ENCODE results near the gene CRISPLD2. TPM values are rescaled to one million over a fixed set of nuclear protein-coding genes. Genes with fewer than 3 reads are reported as not detected.
A peak's percentile ranks its signal among the peaks of the same experiment; 100 is the strongest.

Gene CRISPLD2
- total RNA-seq, 1 donor from 2014 or later: 3.3 TPM

DNA sequence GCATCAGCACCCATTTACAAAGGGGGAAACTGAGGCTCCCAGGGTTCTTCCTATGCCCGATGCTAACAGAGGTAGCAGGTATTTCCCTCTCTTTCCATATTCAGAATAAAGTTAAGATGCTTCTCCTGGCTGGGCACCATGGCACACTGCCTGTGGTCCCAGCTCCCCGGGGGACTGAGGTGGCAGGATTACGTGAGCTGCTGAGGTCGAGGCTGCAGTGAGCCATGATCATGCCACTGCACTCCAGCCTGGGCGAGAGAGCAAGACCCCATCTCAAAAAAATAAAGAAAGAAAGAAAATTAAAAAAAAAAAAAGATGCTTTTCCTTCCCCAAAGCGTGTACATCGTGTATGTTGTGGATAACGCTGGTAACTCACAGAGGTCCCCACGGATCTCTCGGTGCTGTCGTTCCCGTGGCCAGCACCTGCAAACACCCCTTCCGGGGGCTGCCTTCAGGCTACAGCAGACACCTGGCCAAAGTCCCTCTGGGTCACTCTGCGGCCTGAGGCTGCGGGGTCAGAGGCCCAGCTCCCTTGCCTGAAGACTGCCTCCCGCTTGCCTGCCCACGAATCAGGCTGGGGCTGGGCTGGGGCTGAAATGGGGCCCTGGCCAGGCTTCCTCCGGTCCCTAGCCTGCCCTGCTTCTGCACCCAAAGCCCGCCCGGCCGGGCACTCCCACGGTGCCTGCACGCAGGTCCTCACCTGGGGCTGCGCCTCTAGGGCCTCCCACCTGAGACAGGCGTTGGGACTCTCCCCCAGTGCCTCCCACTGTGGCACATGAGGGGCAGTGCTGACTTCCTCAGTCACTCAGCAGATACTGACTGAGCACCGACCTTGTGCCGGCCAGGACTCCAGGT, 128.4 kb downstream of the CRISPLD2 start:
- Mint-ChIP-seq H3K27me3 (ENCODE audit: unreplicated experiment) (no peaks in the 10 kb centered on the region), H3K9me3 (ENCODE audit: unreplicated experiment) (no peaks in the 10 kb centered on the region), H3K4me3 (ENCODE audit: unreplicated experiment) (no peak overlapping the region), H3K27ac (ENCODE audit: unreplicated experiment) (no peak overlapping the region), H3K4me1 (ENCODE audit: unreplicated experiment) (peaks cover 9% of the 10 kb centered on the region), H3K36me3 (ENCODE audit: unreplicated experiment) (no peaks in the 10 kb centered on the region)
- DNase-seq (ENCODE audit: extremely low spot score, unreplicated experiment): no peak
- TF ChIP-seq CTCF (IDR thresholded peaks at IDR 0.05): no peak

- DNase-seq (ENCODE audit: extremely low spot score, unreplicated experiment): no peak
- Mint-ChIP-seq H3K27me3 (ENCODE audit: unreplicated experiment) (no peaks in the 10 kb centered on the region), H3K4me1 (ENCODE audit: unreplicated experiment) (peaks cover 11% of the 10 kb centered on the region), H3K4me3 (ENCODE audit: unreplicated experiment) (no peak overlapping the region), H3K36me3 (ENCODE audit: unreplicated experiment) (no peaks in the 10 kb centered on the region), H3K27ac (ENCODE audit: unreplicated experiment) (no peak overlapping the region), H3K9me3 (ENCODE audit: unreplicated experiment) (no peaks in the 10 kb centered on the region)
- no peak for TF ChIP-seq CTCF (IDR thresholded peaks at IDR 0.05)
These were observed 129.2 kb downstream of the CRISPLD2 start for GRCh38 chr16:84948851-84949610.

DNA sequence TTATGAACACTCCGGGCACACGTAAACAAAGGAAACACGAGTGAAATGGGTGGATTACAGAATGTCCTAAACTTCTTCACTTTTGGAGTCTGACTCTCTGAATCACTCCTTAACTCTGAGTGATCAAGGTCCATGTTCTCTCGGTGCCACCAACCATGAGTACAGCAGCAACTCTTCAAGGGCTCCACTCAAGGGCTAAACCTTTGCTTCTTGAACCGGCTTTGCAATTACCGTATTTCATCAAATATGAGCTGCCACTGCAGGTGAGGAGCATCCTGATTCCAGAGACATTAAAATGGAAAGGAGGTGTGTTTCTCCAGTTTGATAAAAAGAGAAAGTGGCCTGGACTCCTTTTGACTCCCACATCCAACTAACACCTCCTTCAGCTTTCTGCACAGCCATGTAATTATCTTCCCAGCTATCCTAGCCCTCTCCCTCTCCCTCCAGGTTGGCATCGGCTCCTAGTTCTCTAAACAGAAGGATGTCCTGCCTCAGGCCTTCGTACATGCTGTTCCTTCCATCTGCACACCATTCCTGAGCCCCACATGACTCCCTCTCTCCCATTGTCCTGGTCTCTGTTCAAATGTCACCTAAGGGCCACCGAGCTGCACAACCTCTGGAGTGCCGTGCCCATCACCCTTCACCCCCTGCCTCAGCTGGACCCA, 130.1 kb downstream of the CRISPLD2 start:
- no peak for DNase-seq (ENCODE audit: extremely low spot score, unreplicated experiment)
- Mint-ChIP-seq H3K4me1 (ENCODE audit: unreplicated experiment) (peaks cover 5% of the 10 kb centered on the region), H3K27me3 (ENCODE audit: unreplicated experiment) (no peaks in the 10 kb centered on the region), H3K4me3 (ENCODE audit: unreplicated experiment) (no peak overlapping the region), H3K36me3 (ENCODE audit: unreplicated experiment) (no peaks in the 10 kb centered on the region), H3K9me3 (ENCODE audit: unreplicated experiment) (no peaks in the 10 kb centered on the region), H3K27ac (ENCODE audit: unreplicated experiment) (no peak overlapping the region)
- TF ChIP-seq CTCF (IDR thresholded peaks at IDR 0.05): no peak

DNA sequence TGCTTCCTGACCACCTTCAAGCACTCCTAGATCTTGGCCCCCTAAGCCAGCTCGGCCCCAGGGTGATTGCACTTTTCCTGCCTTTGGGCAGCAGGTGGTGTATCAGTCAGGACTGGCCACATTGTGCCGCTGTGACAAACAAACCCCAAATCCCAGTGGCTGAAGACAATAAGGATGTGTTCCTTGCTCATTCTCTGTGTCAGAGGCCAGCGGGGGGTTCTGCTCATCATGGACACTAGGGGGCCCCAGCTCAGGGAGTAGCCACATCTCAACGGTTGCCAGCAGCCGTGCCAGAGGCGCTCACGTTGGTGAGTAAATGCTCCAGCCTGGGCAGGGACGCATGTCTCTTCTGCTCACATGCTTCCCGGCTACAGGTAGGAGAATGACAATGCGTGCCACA, 131.1 kb downstream of the CRISPLD2 start:
- TF ChIP-seq CTCF (IDR thresholded peaks at IDR 0.05): peak; percentile 9
- Mint-ChIP-seq H3K27ac (ENCODE audit: unreplicated experiment) (no peak overlapping the region), H3K4me3 (ENCODE audit: unreplicated experiment) (no peak overlapping the region), H3K27me3 (ENCODE audit: unreplicated experiment) (no peaks in the 10 kb centered on the region), H3K36me3 (ENCODE audit: unreplicated experiment) (no peaks in the 10 kb centered on the region), H3K9me3 (ENCODE audit: unreplicated experiment) (no peaks in the 10 kb centered on the region), H3K4me1 (ENCODE audit: unreplicated experiment) (peaks cover 5% of the 10 kb centered on the region)
- no peak for DNase-seq (ENCODE audit: extremely low spot score, unreplicated experiment)

All from osteocyte (in vitro differentiated cells).